ENCODE results near the gene TMEM179.

DNA sequence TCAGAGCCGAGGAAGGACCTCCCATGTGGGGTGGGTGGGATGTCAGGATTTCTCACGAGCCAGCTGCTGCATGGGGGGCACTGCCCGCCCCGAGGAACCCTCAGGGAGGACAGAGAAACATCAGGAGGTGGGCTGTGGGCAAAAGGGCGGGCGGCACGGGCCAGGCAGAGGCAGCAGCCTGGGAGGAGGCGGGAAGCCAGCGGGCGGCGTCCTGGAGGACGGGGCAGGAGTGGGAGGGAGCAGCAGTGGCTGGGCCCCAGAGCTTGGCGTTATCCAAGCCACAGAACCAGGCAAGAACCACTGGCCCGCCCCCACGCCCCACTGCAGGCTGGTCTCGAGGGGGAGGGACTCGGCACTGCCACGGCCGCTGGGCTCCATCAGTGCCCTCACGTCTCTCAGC lies 22.6 kb downstream of the TMEM179 start:
- TF ChIP-seq, protein P1, sequence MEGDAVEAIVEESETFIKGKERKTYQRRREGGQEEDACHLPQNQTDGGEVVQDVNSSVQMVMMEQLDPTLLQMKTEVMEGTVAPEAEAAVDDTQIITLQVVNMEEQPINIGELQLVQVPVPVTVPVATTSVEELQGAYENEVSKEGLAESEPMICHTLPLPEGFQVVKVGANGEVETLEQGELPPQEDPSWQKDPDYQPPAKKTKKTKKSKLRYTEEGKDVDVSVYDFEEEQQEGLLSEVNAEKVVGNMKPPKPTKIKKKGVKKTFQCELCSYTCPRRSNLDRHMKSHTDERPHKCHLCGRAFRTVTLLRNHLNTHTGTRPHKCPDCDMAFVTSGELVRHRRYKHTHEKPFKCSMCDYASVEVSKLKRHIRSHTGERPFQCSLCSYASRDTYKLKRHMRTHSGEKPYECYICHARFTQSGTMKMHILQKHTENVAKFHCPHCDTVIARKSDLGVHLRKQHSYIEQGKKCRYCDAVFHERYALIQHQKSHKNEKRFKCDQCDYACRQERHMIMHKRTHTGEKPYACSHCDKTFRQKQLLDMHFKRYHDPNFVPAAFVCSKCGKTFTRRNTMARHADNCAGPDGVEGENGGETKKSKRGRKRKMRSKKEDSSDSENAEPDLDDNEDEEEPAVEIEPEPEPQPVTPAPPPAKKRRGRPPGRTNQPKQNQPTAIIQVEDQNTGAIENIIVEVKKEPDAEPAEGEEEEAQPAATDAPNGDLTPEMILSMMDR (IDR thresholded peaks at IDR 0.05): no peak
- no peak for TF ChIP-seq POLR2A (IDR thresholded peaks at IDR 0.05)

Data from uterus (tissue), 2 donors.